ENCODE data around the gene THAP8.

The THAP8 gene

GRCh38 chr19:35987571-35987896 is 66.6 kb downstream of the THAP8 start:
- no peaks in the 10 kb centered on the region for H3K36me3 ChIP-seq (ENCODE audit: insufficient read depth, low read length)
- no peaks in the 10 kb centered on the region for H3K79me2 ChIP-seq (ENCODE audit: insufficient read depth, low read length)
- no peak overlapping the region for H3K9ac ChIP-seq (ENCODE audit: low read depth, low read length, poor library complexity, severe bottlenecking)
- no peaks in the 10 kb centered on the region for H3K4me1 ChIP-seq (ENCODE audit: insufficient read depth, low read length, poor library complexity, severe bottlenecking)
- peaks cover 13% of the 10 kb centered on the region for H3K27me3 ChIP-seq (ENCODE audit: insufficient read depth, low read length, poor library complexity, severe bottlenecking)
- peak overlapping the region; percentile 54 for H3K4me2 ChIP-seq (ENCODE audit: low read depth, low read length, poor library complexity, severe bottlenecking)
- H3K9me3 ChIP-seq (ENCODE audit: insufficient read depth, low read depth, low read length), result no peaks in the 10 kb centered on the region
- H3K4me3 ChIP-seq (ENCODE audit: low read length, poor library complexity, severe bottlenecking), result peak overlapping the region; percentile 60
- no peaks in the 10 kb centered on the region for H3F3A ChIP-seq (ENCODE audit: low read depth)
- 0 out of 2 replicates have a peak overlapping the region, but pooled peaks have one; percentile 64 for H2AFZ ChIP-seq (ENCODE audit: low read length)
- H4K20me1 ChIP-seq (ENCODE audit: insufficient read depth, low read length, poor library complexity, severe bottlenecking), result no peaks in the 10 kb centered on the region
- TF ChIP-seq EZH2phosphoT487 (IDR thresholded peaks at IDR 0.05; ENCODE audit: borderline replicate concordance) (no peak), CTCF (conservative IDR thresholded peaks at IDR 0.05; ENCODE audit: low read length) (no peak)
- no peaks in the 10 kb centered on the region for H3K9me2 ChIP-seq (replicated peaks; ENCODE audit: low read depth, low read length)

GRCh38 chr19:35986664-35987570 is 67.2 kb downstream of the THAP8 start:
- Histone ChIP-seq H2AFZ (ENCODE audit: low read length) (peak overlapping the region; percentile 64; the same call in 1 of the 2 replicates), H3K27me3 (ENCODE audit: insufficient read depth, low read length, poor library complexity, severe bottlenecking) (peaks cover 13% of the 10 kb centered on the region), H3K36me3 (ENCODE audit: insufficient read depth, low read length) (no peaks in the 10 kb centered on the region), H3K9me2 (replicated peaks; ENCODE audit: low read depth, low read length) (no peaks in the 10 kb centered on the region), H3F3A (ENCODE audit: low read depth) (no peaks in the 10 kb centered on the region), H3K4me2 (ENCODE audit: low read depth, low read length, poor library complexity, severe bottlenecking) (peak overlapping the region; percentile 54), H4K20me1 (ENCODE audit: insufficient read depth, low read length, poor library complexity, severe bottlenecking) (no peaks in the 10 kb centered on the region), H3K4me3 (ENCODE audit: low read length, poor library complexity, severe bottlenecking) (peak overlapping the region; percentile 60), H3K4me1 (ENCODE audit: insufficient read depth, low read length, poor library complexity, severe bottlenecking) (no peaks in the 10 kb centered on the region), H3K9me3 (ENCODE audit: insufficient read depth, low read depth, low read length) (no peaks in the 10 kb centered on the region), H3K79me2 (ENCODE audit: insufficient read depth, low read length) (no peaks in the 10 kb centered on the region), H3K9ac (ENCODE audit: low read depth, low read length, poor library complexity, severe bottlenecking) (no peak overlapping the region)
- TF ChIP-seq CTCF (conservative IDR thresholded peaks at IDR 0.05; ENCODE audit: low read length) (0 out of 2 replicates have a peak, but pooled peaks have one; percentile 14), EZH2phosphoT487 (IDR thresholded peaks at IDR 0.05; ENCODE audit: borderline replicate concordance) (no peak)

- peaks cover 13% of the 10 kb centered on the region for H3K27me3 ChIP-seq (ENCODE audit: insufficient read depth, low read length, poor library complexity, severe bottlenecking)
- TF ChIP-seq EZH2phosphoT487 (IDR thresholded peaks at IDR 0.05; ENCODE audit: borderline replicate concordance), result no peak
- TF ChIP-seq CTCF (conservative IDR thresholded peaks at IDR 0.05; ENCODE audit: low read length), result no peak
- H3F3A ChIP-seq (ENCODE audit: low read depth), result no peaks in the 10 kb centered on the region
- H2AFZ ChIP-seq (ENCODE audit: low read length), result no peak overlapping the region
- H3K9me3 ChIP-seq (ENCODE audit: insufficient read depth, low read depth, low read length), result no peaks in the 10 kb centered on the region
- no peak overlapping the region for H3K4me2 ChIP-seq (ENCODE audit: low read depth, low read length, poor library complexity, severe bottlenecking)
- H3K4me1 ChIP-seq (ENCODE audit: insufficient read depth, low read length, poor library complexity, severe bottlenecking), result no peaks in the 10 kb centered on the region
- H3K4me3 ChIP-seq (ENCODE audit: low read length, poor library complexity, severe bottlenecking), result no peak overlapping the region
- no peaks in the 10 kb centered on the region for H3K9me2 ChIP-seq (replicated peaks; ENCODE audit: low read depth, low read length)
- no peaks in the 10 kb centered on the region for H3K36me3 ChIP-seq (ENCODE audit: insufficient read depth, low read length)
- H4K20me1 ChIP-seq (ENCODE audit: insufficient read depth, low read length, poor library complexity, severe bottlenecking), result no peaks in the 10 kb centered on the region
- H3K9ac ChIP-seq (ENCODE audit: low read depth, low read length, poor library complexity, severe bottlenecking), result no peak overlapping the region
- H3K79me2 ChIP-seq (ENCODE audit: insufficient read depth, low read length), result no peaks in the 10 kb centered on the region
Observed at GRCh38 chr19:35986111-35986510, 68.0 kb downstream of the THAP8 start.

Data from Loucy (cell line).